ENCODE results near the gene NKX2-3. TPM values are rescaled to one million over a fixed set of nuclear protein-coding genes. Genes with fewer than 3 reads are reported as not detected.

The NKX2-3 gene
- polyA plus RNA-seq, 3 donors: not detected

DNA sequence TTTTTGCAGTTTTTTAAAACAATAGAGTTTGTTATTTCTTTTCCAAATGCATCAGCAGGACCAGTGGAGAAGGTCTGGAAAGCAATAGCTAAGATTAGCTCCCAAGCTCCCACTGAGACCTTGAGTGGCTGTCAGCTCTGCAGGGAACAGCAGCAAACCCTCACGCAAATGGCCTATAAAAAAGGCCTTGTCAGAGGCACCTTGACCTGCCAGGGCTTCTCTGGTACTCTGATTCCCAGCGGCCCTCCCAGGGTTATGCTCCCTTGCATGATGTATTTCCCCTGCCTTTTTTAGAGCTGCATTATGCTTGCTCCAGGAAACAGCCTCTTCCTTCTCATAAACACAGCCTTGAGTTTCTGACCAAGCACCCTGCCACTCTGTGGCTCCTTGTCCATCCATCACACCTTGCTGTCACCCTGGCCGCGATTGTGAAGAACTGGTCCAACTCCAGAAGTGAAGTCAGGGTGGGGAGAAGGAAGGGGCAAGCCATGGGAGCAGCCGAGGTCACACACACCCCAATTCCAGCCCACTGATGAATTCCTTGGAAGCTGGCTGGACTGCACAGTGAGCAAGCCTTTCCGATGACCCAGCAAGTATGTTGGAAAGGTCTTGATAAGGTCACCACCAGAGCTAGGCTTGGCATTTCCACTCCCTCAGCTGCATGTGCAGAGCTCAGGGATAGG lies 35.3 kb upstream of the NKX2-3 start:
- WGBS (ENCODE audit: insufficient coverage): 78% methylated on average over 3 of the region's 6 CpGs
- Histone ChIP-seq H3K27ac (ENCODE audit: low read depth in 1 of 2, low read length in 2 of 2) (no peak overlapping the region), H3K36me3 (replicated peaks in 1 of 2; ENCODE audit: control insufficient read depth in 1 of 2, insufficient read depth in 2 of 2, low read length in 2 of 2) (no peaks in the 10 kb centered on the region), H3K9me3 (replicated peaks in 1 of 2; ENCODE audit: control insufficient read depth in 1 of 2, insufficient read depth in 1 of 2, low read length in 2 of 2) (peaks cover 0 to 5% of the 10 kb centered on the region in 2 donors), H3K4me2 (replicated peaks; ENCODE audit: extremely low read depth, low read length, poor library complexity, severe bottlenecking) (no peak overlapping the region), H3K4me1 (ENCODE audit: control insufficient read depth in 1 of 2, insufficient read depth in 2 of 2, low read length in 2 of 2) (no peaks in the 10 kb centered on the region), H3K79me2 (ENCODE audit: insufficient read depth, low read length) (no peaks in the 10 kb centered on the region), H3K9ac (ENCODE audit: insufficient read depth, low read length, poor library complexity, severe bottlenecking) (no peak overlapping the region), H4K20me1 (ENCODE audit: insufficient read depth, low read length) (no peaks in the 10 kb centered on the region), H3K27me3 (ENCODE audit: control insufficient read depth in 2 of 2, insufficient read depth in 2 of 2, low read length in 2 of 2) (no peaks in the 10 kb centered on the region), H3K4me3 (replicated peaks in 1 of 3; ENCODE audit: low read depth in 2 of 3, low read length in 3 of 3) (no peak overlapping the region), H2AFZ (ENCODE audit: insufficient read depth, low read depth, low read length, poor library complexity, severe bottlenecking) (no peak overlapping the region)
- Mint-ChIP-seq H3K27me3 (ENCODE audit: low read depth in 3 of 3) (peaks cover 0 to 8% (median 4%) of the 10 kb centered on the region in 3 donors), H3K9me3 (peaks cover 0 to 13% (median 7%) of the 10 kb centered on the region in 7 donors), H3K27ac (no peak overlapping the region), H3K4me1 (no peaks in the 10 kb centered on the region), H3K4me3 (no peak overlapping the region), H3K36me3 (no peaks in the 10 kb centered on the region)
- no peak for DNase-seq
- TF ChIP-seq, protein P1, sequence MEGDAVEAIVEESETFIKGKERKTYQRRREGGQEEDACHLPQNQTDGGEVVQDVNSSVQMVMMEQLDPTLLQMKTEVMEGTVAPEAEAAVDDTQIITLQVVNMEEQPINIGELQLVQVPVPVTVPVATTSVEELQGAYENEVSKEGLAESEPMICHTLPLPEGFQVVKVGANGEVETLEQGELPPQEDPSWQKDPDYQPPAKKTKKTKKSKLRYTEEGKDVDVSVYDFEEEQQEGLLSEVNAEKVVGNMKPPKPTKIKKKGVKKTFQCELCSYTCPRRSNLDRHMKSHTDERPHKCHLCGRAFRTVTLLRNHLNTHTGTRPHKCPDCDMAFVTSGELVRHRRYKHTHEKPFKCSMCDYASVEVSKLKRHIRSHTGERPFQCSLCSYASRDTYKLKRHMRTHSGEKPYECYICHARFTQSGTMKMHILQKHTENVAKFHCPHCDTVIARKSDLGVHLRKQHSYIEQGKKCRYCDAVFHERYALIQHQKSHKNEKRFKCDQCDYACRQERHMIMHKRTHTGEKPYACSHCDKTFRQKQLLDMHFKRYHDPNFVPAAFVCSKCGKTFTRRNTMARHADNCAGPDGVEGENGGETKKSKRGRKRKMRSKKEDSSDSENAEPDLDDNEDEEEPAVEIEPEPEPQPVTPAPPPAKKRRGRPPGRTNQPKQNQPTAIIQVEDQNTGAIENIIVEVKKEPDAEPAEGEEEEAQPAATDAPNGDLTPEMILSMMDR (IDR thresholded peaks at IDR 0.05): no peak
- intact Hi-C loops (cut with micrococcal nuclease): no loop called here

DNA sequence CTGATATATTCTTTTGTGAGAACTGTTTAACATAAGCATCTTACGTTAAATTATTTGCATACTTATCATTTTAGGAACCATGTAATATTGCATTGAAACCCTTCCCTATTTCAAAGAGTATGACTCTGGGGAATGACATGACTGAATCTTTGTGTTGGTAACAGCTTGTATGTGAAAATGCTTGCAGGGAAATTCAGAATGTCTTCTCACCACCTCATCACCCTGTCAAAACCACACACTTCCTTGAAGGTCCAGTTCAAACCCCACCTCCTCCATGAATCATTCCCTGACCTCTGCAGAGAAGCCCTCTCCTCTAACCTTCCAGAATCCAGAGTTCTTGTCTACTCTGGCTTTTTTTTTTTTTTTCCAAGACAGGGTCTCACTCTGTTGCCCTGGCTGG lies 26.3 kb upstream of the NKX2-3 start:
- Histone ChIP-seq H3K4me2 (replicated peaks; ENCODE audit: extremely low read depth, low read length, poor library complexity, severe bottlenecking) (no peak overlapping the region), H3K27me3 (ENCODE audit: control insufficient read depth in 2 of 2, insufficient read depth in 2 of 2, low read length in 2 of 2) (no peaks in the 10 kb centered on the region), H3K4me1 (ENCODE audit: control insufficient read depth in 1 of 2, insufficient read depth in 2 of 2, low read length in 2 of 2) (no peaks in the 10 kb centered on the region), H3K9ac (ENCODE audit: insufficient read depth, low read length, poor library complexity, severe bottlenecking) (no peak overlapping the region), H4K20me1 (ENCODE audit: insufficient read depth, low read length) (no peaks in the 10 kb centered on the region), H3K4me3 (replicated peaks in 1 of 3; ENCODE audit: low read depth in 2 of 3, low read length in 3 of 3) (no peak overlapping the region), H3K27ac (ENCODE audit: low read depth in 1 of 2, low read length in 2 of 2) (no peak overlapping the region), H2AFZ (ENCODE audit: insufficient read depth, low read depth, low read length, poor library complexity, severe bottlenecking) (no peak overlapping the region), H3K9me3 (replicated peaks in 1 of 2; ENCODE audit: control insufficient read depth in 1 of 2, insufficient read depth in 1 of 2, low read length in 2 of 2) (no peaks in the 10 kb centered on the region), H3K79me2 (ENCODE audit: insufficient read depth, low read length) (no peaks in the 10 kb centered on the region), H3K36me3 (replicated peaks in 1 of 2; ENCODE audit: control insufficient read depth in 1 of 2, insufficient read depth in 2 of 2, low read length in 2 of 2) (no peaks in the 10 kb centered on the region)
- Mint-ChIP-seq H3K27ac (no peak overlapping the region), H3K9me3 (peaks cover 0 to 3% (median 0%) of the 10 kb centered on the region in 7 donors), H3K4me1 (no peaks in the 10 kb centered on the region), H3K36me3 (no peaks in the 10 kb centered on the region), H3K27me3 (ENCODE audit: low read depth in 3 of 3) (peaks cover 3 to 8% (median 6%) of the 10 kb centered on the region in 3 donors), H3K4me3 (no peak overlapping the region)
- TF ChIP-seq, protein P1 (IDR thresholded peaks at IDR 0.05): no peak
- DNase-seq: no peak
- intact Hi-C loops (cut with micrococcal nuclease): no loop called here
- no CpG with 5 or more reads among the region's 1 CpG for whole genome bisulfite sequencing (ENCODE audit: insufficient coverage)
